IMR-90 (cell line): ENCODE results near the gene KCNQ1. TPM values are rescaled to one million over a fixed set of nuclear protein-coding genes. Genes with fewer than 3 reads are reported as not detected.

Experiments used
- ATAC-seq: fragments of 200-7000 bp; cut with Tn5 transposase; 2 replicates; pipeline ENCODE4 v1.9.1; 2020; ENCODE audit warnings: low read depth, mild to moderate bottlenecking, moderate library complexity
- BruUV-seq: library from RNA; stranded (reverse); fragments of 400-500 nt; replicated peaks from 2 replicates; lab custom pipeline; 2021; lab: Mats Ljungman, UMichigan
- CTCF ChIA-PET: fragments of 300-600 bp; formaldehyde crosslinking; extraction: SDS; loops from one replicate; lab custom pipeline; 2021; ENCODE audit warnings: antibody characterized with exemption; lab: Yijun Ruan, JAX
- POLR2A ChIA-PET: fragments of 300-600 bp; sonication (Branson Sonifier 250); formaldehyde crosslinking; loops from one replicate; lab custom pipeline; 2022; ENCODE audit warnings: antibody characterized with exemption; ENCODE audit not compliant: unreplicated experiment; lab: Charles Lee
- DNase-seq: peaks from one replicate; pipeline ENCODE4 v3.0.0; 2013
- H2AFZ ChIP-seq: replicated peaks from 2 replicates; pipeline ENCODE3; 2013; ENCODE audit warnings: low read length, mild to moderate bottlenecking; ENCODE audit not compliant: poor library complexity
- H2AK5ac ChIP-seq: 2 replicates; pipeline ENCODE4 v1.6.1; 2013; ENCODE audit warnings: low read depth, low read length, inconsistent platforms
- H2AK9ac ChIP-seq: replicated peaks from 2 replicates; pipeline ENCODE3; 2013; ENCODE audit warnings: mild to moderate bottlenecking, low read depth, low read length, moderate library complexity; ENCODE audit not compliant: poor library complexity
- H2BK120ac ChIP-seq: 2 replicates; pipeline ENCODE4 v1.6.1; 2013; ENCODE audit warnings: low read depth, low read length, inconsistent platforms
- H2BK15ac ChIP-seq: 3 replicates; pipeline ENCODE4 v1.6.1; 2013; ENCODE audit warnings: low read depth, low read length, inconsistent platforms
- H2BK20ac ChIP-seq: 2 replicates; pipeline ENCODE4 v1.6.1; 2013; ENCODE audit warnings: low read depth, mild to moderate bottlenecking, inconsistent platforms, low read length, moderate library complexity
- H2BK5ac ChIP-seq: 2 replicates; pipeline ENCODE4 v1.6.1; 2013; ENCODE audit warnings: mild to moderate bottlenecking, low read depth, low read length, inconsistent platforms; ENCODE audit not compliant: poor library complexity, severe bottlenecking
- H3K14ac ChIP-seq: replicated peaks from 2 replicates; pipeline ENCODE4 v1.6.1; 2013; ENCODE audit warnings: low read depth, low read length, inconsistent platforms
- H3K18ac ChIP-seq: 2 replicates; pipeline ENCODE4 v1.6.1; 2013; ENCODE audit warnings: low read depth, low read length, control low read depth
- H3K23ac ChIP-seq: 2 replicates; pipeline ENCODE4 v1.6.1; 2013; ENCODE audit warnings: low read depth, low read length, inconsistent platforms
- H3K27ac ChIP-seq: 2 replicates; pipeline ENCODE4 v1.5.1; 2013; ENCODE audit warnings: mild to moderate bottlenecking, control low read depth, low read length; ENCODE audit not compliant: insufficient read depth
- H3K27me3 ChIP-seq: 2 replicates; pipeline ENCODE4 v1.6.1; 2013; ENCODE audit warnings: low read length; ENCODE audit not compliant: control insufficient read depth, insufficient read depth
- H3K36me3 ChIP-seq: 2 replicates; pipeline ENCODE4 v1.6.1; 2013; ENCODE audit warnings: low read length, mixed read lengths; ENCODE audit not compliant: control insufficient read depth, insufficient read depth
- H3K4ac ChIP-seq: 2 replicates; pipeline ENCODE4 v1.6.1; 2013; ENCODE audit warnings: low read depth, low read length, inconsistent platforms
- H3K4me1 ChIP-seq: 2 replicates; pipeline ENCODE4 v1.6.1; 2013; ENCODE audit warnings: low read length, mixed read lengths; ENCODE audit not compliant: control insufficient read depth, insufficient read depth
- H3K4me2 ChIP-seq: 2 replicates; pipeline ENCODE4 v1.6.1; 2013; ENCODE audit warnings: low read depth, mild to moderate bottlenecking, control low read depth, low read length, moderate library complexity
- H3K4me3 ChIP-seq: 2 replicates; pipeline ENCODE4 v1.5.1; 2013; ENCODE audit warnings: low read depth, mild to moderate bottlenecking, control low read depth, low read length, moderate library complexity; ENCODE audit not compliant: insufficient read depth
- H3K56ac ChIP-seq: 2 replicates; pipeline ENCODE4 v1.6.1; 2013; ENCODE audit warnings: low read length, inconsistent platforms; ENCODE audit not compliant: insufficient read depth; ENCODE audit errors: extremely low read depth
- H3K79me1 ChIP-seq, 2 experiments: 2 replicates each; pipeline ENCODE4 v1.6.1; 2013; ENCODE audit warnings: low read length in 2 of 2, inconsistent platforms in 1 of 2, low read depth in 1 of 2
- H3K9ac ChIP-seq: 2 replicates; pipeline ENCODE4 v1.6.1; 2013; ENCODE audit warnings: low read depth, low read length, control low read depth
- H3K9me1 ChIP-seq: 2 replicates; pipeline ENCODE4 v1.6.1; 2013; ENCODE audit warnings: low read length, inconsistent platforms; ENCODE audit not compliant: insufficient read depth
- H3K9me3 ChIP-seq: 2 replicates; pipeline ENCODE4 v1.6.1; 2013; ENCODE audit warnings: low read length; ENCODE audit not compliant: control insufficient read depth, insufficient read depth
- H4K20me1 ChIP-seq: 2 replicates; pipeline ENCODE4 v1.6.1; 2013; ENCODE audit warnings: low read length, inconsistent platforms; ENCODE audit not compliant: insufficient read depth
- H4K5ac ChIP-seq: 2 replicates; pipeline ENCODE4 v1.6.1; 2013; ENCODE audit warnings: mild to moderate bottlenecking, low read depth, low read length, control low read depth
- H4K8ac ChIP-seq, 2 experiments: 2 replicates each; pipeline ENCODE4 v1.6.1; 2013; ENCODE audit warnings: low read depth in 2 of 2, low read length in 2 of 2, control low read depth in 1 of 2, inconsistent platforms in 1 of 2
- H4K91ac ChIP-seq: 2 replicates; pipeline ENCODE4 v1.6.1; 2013; ENCODE audit warnings: low read depth, low read length, inconsistent platforms; ENCODE audit not compliant: insufficient read depth
- BHLHE40 ChIP-seq: fragments of 150-350 bp; IDR thresholded peaks from 2 replicates; pipeline ENCODE4 v1.6.1; 2016; ENCODE audit warnings: mild to moderate bottlenecking, low read depth, low read length
- CEBPB ChIP-seq: IDR thresholded peaks from 2 replicates; pipeline ENCODE4 v1.6.1; 2012; ENCODE audit warnings: low read depth, low read length, improper control_type of control experiment
- CHD1 ChIP-seq: IDR thresholded peaks from 2 replicates; pipeline ENCODE4 v1.6.1; 2012; ENCODE audit warnings: low read depth, low read length, improper control_type of control experiment
- FOS ChIP-seq: fragments of 150-350 bp; IDR thresholded peaks from 2 replicates; pipeline ENCODE4 v1.6.1; 2016; ENCODE audit warnings: low read depth, low read length
- MXI1 ChIP-seq: IDR thresholded peaks from 2 replicates; pipeline ENCODE4 v1.6.1; 2012; ENCODE audit warnings: low read depth, mild to moderate bottlenecking, low read length, moderate library complexity, borderline replicate concordance
- NFE2L2 ChIP-seq: fragments of 150-350 bp; IDR thresholded peaks from 2 replicates; pipeline ENCODE4 v1.6.1; 2016; ENCODE audit warnings: low read depth, mild to moderate bottlenecking, low read length
- RAD21 ChIP-seq: IDR thresholded peaks from 2 replicates; pipeline ENCODE4 v1.6.1; 2012; ENCODE audit warnings: low read length, improper control_type of control experiment
- RFX5 ChIP-seq: IDR thresholded peaks from 2 replicates; pipeline ENCODE4 v1.8.0; 2012; ENCODE audit warnings: low read depth, mild to moderate bottlenecking, low read length, moderate library complexity
- SMC3 ChIP-seq: fragments of 150-350 bp; IDR thresholded peaks from 2 replicates; pipeline ENCODE4 v1.6.1; 2016; ENCODE audit warnings: low read depth, mild to moderate bottlenecking, antibody characterized with exemption, low read length, moderate library complexity
- WGBS, 2 experiments: methylation state at CpG; one replicate each; pipeline versions ENCODE4 v1.1.5 to v1.1.7; 2013; ENCODE audit warnings: missing lambda C conversion rate in 2 of 2; ENCODE audit not compliant: insufficient read length in 1 of 2; ENCODE audit errors: extremely low coverage in 2 of 2; 5-methylcytosine and 5-hydroxymethylcytosine counted together
- dilution Hi-C: fragments of 300-500 bp; cut with HindIII; formaldehyde crosslinking; loops from one replicate; pipeline ENCODE4 v1.14.3; 2018; ENCODE audit warnings: low sequenced_read_pairs; ENCODE audit not compliant: unreplicated experiment
- in situ Hi-C: fragments of 300-500 bp; cut with MboI; formaldehyde crosslinking; loops from 3 replicates; pipeline ENCODE4 v1.14.3; 2019; ENCODE audit warnings: low sequenced_read_pairs, inconsistent platforms, mixed read lengths
- intact Hi-C: fragments of 100-400 bp; cut with micrococcal nuclease; formaldehyde crosslinking; loops from 2 replicates; pipeline ENCODE4 v1.10.0; 2022
- polyA plus RNA-seq, 3 experiments: library from polyadenylated mRNA; depleted of rRNA; stranded (reverse); fragments of >200 nt; gene quantifications; 2 replicates each; pipeline ENCODE4 v1.2.3, GENCODE V29; 2012; ENCODE audit warnings: low replicate concordance in 1 of 3
- total RNA-seq: library from RNA; depleted of rRNA; stranded (reverse); fragments of >200 nt; gene quantifications from 2 replicates; pipeline ENCODE4 v1.2.3, GENCODE V29; 2012
- TF ChIP-seq, protein P1 (sequence below): fragments of 150-350 bp; IDR thresholded peaks from 2 replicates; pipeline ENCODE4 v1.6.1; 2017; ENCODE audit warnings: mild to moderate bottlenecking, antibody characterized with exemption, low read length, low read depth
- TF ChIP-seq, protein P2 (sequence below): fragments of 150-350 bp; IDR thresholded peaks from 2 replicates; pipeline ENCODE4 v1.6.1; 2016; ENCODE audit warnings: low read depth, mild to moderate bottlenecking, low read length, moderate library complexity, borderline replicate concordance
- TF ChIP-seq, protein P3 (sequence below): conservative IDR thresholded peaks from 2 replicates; pipeline ENCODE4 v1.5.1; 2012; ENCODE audit warnings: mild to moderate bottlenecking, low read depth, low read length, improper control_type of control experiment

Gene KCNQ1
- total and polyA plus RNA-seq, 2 of the 4 experiments (the other 2 are of a cell fraction): 0.07 TPM; not detected in 1

DNA sequence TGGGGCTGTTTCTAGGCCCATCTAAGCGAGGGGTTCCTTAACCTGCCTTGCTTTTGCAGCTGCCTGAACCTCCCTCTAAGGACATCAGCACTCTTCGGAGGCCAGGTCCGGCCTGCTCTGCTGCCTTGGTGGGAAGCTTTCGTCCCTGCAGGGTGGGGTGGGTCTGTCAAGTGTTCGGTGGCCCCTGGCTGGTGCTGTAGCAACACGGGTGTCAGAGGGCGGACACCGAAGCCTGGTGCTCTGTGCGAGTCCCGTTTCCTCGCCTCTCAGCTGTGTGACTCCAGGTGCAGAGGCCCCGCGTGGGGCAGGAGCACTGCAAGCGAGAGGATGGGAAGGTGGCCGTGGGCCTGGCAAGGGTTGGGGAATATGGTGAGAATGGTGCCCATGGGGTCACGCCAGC is 376.2 kb downstream of the KCNQ1 start:
- Histone ChIP-seq H3K9me3 (peaks cover 13% of the 10 kb centered on the region), H3K4me2 (no peak overlapping the region), H3K4me3 (no peak overlapping the region), H3K14ac (no peak overlapping the region), H3K56ac (no peak overlapping the region), H2AK5ac (no peak overlapping the region), H3K4me1 (peaks cover 19% of the 10 kb centered on the region), H2BK5ac (no peak overlapping the region), H2AFZ (no peak overlapping the region), H4K8ac (no peak overlapping the region), H4K5ac (no peak overlapping the region), H4K91ac (no peak overlapping the region), H4K20me1 (no peaks in the 10 kb centered on the region), H2BK120ac (no peak overlapping the region), H2BK20ac (no peak overlapping the region), H3K4ac (no peak overlapping the region), H3K9ac (no peak overlapping the region), H3K36me3 (no peaks in the 10 kb centered on the region), H3K9me1 (peaks cover 8% of the 10 kb centered on the region; the same call in 1 of the 2 replicates), H3K27me3 (no peaks in the 10 kb centered on the region), H3K27ac (no peak overlapping the region), H2AK9ac (no peak overlapping the region), H2BK15ac (no peak overlapping the region), H3K79me1 (no peaks in the 10 kb centered on the region), H3K18ac (no peak overlapping the region), H3K23ac (no peak overlapping the region)
- CTCF ChIA-PET: no interaction called here
- in situ Hi-C loops (no loop called here), dilution Hi-C loops (no loop called here), intact Hi-C loops (no loop called here)
- POLR2A ChIA-PET: no interaction called here
- no TSS peak for BruUV-seq
- ATAC-seq (no peak), DNase-seq (no peak)
- 85% methylated on average over 4 of the region's 16 CpGs; no CpG with 5 or more reads in 1 of the 2 experiments for WGBS, 2 experiments
- TF ChIP-seq FOS (no peak), RFX5 (no peak), SMC3 (no peak), CHD1 (no peak), MXI1 (no peak), CEBPB (no peak), BHLHE40 (no peak), RAD21 (no peak), NFE2L2 (no peak)
- TF ChIP-seq, protein P1, sequence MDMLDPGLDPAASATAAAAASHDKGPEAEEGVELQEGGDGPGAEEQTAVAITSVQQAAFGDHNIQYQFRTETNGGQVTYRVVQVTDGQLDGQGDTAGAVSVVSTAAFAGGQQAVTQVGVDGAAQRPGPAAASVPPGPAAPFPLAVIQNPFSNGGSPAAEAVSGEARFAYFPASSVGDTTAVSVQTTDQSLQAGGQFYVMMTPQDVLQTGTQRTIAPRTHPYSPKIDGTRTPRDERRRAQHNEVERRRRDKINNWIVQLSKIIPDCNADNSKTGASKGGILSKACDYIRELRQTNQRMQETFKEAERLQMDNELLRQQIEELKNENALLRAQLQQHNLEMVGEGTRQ: no peak
- TF ChIP-seq, protein P2, sequence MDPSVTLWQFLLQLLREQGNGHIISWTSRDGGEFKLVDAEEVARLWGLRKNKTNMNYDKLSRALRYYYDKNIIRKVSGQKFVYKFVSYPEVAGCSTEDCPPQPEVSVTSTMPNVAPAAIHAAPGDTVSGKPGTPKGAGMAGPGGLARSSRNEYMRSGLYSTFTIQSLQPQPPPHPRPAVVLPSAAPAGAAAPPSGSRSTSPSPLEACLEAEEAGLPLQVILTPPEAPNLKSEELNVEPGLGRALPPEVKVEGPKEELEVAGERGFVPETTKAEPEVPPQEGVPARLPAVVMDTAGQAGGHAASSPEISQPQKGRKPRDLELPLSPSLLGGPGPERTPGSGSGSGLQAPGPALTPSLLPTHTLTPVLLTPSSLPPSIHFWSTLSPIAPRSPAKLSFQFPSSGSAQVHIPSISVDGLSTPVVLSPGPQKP: no peak
- TF ChIP-seq, protein P3, sequence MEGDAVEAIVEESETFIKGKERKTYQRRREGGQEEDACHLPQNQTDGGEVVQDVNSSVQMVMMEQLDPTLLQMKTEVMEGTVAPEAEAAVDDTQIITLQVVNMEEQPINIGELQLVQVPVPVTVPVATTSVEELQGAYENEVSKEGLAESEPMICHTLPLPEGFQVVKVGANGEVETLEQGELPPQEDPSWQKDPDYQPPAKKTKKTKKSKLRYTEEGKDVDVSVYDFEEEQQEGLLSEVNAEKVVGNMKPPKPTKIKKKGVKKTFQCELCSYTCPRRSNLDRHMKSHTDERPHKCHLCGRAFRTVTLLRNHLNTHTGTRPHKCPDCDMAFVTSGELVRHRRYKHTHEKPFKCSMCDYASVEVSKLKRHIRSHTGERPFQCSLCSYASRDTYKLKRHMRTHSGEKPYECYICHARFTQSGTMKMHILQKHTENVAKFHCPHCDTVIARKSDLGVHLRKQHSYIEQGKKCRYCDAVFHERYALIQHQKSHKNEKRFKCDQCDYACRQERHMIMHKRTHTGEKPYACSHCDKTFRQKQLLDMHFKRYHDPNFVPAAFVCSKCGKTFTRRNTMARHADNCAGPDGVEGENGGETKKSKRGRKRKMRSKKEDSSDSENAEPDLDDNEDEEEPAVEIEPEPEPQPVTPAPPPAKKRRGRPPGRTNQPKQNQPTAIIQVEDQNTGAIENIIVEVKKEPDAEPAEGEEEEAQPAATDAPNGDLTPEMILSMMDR: no peak
